COR-L47 (cell line): Measurements from ENCODE around the gene FAM161B.
"Not testable (repeated sequence)": the region's sequence is repeated elsewhere in the genome, so short reads cannot be mapped to it uniquely, and the experiment has no call there.

Experiments used
- DNase-seq: peaks from one replicate; lab custom pipeline; 2025; lab: John Stamatoyannopoulos, UW

Gene FAM161B, protein sequence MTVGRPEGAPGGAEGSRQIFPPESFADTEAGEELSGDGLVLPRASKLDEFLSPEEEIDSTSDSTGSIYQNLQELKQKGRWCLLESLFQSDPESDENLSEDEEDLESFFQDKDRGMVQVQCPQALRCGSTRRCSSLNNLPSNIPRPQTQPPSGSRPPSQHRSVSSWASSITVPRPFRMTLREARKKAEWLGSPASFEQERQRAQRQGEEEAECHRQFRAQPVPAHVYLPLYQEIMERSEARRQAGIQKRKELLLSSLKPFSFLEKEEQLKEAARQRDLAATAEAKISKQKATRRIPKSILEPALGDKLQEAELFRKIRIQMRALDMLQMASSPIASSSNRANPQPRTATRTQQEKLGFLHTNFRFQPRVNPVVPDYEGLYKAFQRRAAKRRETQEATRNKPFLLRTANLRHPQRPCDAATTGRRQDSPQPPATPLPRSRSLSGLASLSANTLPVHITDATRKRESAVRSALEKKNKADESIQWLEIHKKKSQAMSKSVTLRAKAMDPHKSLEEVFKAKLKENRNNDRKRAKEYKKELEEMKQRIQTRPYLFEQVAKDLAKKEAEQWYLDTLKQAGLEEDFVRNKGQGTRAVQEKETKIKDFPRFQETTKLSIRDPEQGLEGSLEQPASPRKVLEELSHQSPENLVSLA

DNA sequence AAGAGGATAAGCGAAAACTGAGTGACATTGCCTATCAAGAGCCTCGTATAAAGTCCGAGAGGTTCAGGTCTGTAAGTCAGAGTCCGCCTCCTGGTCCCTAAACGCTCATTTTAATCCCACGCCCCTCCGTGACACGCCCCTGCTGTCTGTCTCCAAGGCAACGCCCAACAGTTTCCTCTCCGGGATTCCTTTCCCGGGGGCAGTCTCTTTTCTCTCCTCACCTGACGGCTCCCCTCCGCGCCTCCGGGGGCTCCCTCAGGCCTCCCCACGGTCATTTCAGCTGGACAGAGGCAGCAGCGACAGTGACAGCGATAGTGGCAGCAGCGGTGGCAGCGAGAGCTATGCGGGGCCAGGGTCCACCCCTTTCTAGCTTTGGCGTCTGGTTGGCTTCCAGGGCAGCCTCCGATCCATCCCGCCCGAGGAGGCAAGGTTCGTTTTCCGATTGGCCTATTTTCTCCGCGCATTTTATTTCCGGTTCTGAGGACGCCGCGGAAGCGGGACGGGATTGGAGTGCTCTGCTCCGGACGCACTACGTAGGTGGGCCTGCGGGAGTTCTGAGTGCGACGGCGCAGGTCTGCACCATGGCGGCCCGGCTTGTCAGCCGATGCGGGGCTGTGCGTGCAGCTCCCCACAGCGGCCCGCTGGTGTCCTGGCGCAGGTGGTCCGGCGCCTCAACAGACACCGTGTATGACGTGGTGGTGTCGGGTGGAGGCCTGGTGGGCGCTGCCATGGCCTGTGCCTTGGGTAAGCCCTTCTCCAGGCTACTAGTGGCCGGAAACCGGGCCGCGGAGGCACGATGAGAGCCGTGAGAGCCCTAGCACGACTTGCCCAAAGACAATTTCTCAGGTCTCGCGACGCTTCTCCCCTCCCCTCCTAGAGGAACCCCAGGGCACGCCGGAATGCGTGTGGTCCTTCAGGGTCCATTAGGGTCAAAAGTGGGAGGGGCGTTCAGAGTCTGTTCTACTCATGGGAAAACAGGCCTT lies at the start of gene FAM161B, which contains the start of gene COQ6:
Gene FAM161B (minus strand): TSS at position 343 of the 983 bp plus-strand sequence. CDS start 68 bp downstream, at position 275.
Gene COQ6 (plus strand): TSS at position 551 of the 983 bp plus-strand sequence. CDS start 31 bp downstream, at position 582.
- peak; percentile 98 for DNase-seq

GRCh38 chr14:73998726-73999125 lies 48.8 kb upstream of the FAM161B start:
- DNase-seq: no peak

GRCh38 chr14:73997944-73998447 lies 48.1 kb upstream of the FAM161B start:
- DNase-seq: peak; percentile 18

GRCh38 chr14:73997108-73997943 lies 47.4 kb upstream of the FAM161B start:
- no peak for DNase-seq

DNA sequence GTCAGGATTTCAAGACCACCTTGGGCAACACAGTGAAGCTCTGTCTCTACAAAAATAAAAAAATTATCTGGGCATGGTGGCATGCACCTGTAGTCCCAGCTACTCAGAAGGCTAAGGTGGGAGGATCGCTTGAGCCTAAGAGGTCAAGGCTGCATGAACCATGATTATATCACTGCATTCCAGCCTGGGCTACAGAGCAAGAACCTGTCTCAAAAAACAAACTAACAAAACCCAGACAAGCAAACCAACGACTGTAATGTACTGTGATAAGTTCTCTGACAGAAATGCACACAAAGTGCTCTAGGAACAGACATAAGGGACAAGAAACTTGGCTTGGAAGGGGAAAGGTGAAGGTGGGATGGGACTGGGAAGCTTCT lies 46.8 kb upstream of the FAM161B start:
- no peak for DNase-seq

DNA sequence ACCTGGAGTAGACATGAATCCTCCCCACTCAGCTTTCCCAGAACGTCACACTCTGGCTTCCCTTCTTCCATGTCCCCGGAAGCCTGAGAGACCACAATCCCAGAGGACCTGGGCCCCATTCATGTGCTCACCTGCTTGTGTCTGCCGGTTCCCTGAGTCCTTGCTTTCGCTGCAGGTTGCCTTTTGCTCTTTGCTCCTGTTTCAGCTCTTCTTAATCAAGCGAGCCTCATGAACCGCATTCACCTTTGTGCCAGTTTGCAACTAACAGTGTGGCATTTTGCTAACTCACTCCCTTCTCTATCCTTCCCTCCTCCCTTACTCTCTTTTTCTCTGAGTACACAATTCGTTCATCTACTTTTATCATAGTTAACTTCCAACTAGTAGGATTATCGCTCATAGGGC lies 46.1 kb upstream of the FAM161B start:
- no peak for DNase-seq

DNA sequence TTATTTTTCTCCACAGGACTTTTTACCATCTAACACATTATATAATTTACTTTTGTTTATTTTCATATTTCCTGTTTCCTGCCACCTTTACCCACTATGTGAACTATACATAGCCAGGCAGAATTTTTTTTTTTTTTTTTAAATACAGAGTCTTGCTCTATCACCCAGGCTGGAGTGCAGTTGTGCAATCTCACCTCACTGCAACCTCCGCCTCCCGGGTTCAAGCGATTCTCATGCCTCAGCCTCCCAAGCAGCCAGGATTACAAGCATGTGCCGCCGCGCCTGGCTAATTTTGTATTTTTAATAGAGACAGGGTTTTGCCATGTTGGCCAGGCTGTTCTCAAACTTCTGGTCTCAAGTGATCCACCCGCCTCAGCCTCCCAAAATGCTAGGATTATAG lies 45.0 kb upstream of the FAM161B start:
- not testable (repeated sequence) for DNase-seq

DNA sequence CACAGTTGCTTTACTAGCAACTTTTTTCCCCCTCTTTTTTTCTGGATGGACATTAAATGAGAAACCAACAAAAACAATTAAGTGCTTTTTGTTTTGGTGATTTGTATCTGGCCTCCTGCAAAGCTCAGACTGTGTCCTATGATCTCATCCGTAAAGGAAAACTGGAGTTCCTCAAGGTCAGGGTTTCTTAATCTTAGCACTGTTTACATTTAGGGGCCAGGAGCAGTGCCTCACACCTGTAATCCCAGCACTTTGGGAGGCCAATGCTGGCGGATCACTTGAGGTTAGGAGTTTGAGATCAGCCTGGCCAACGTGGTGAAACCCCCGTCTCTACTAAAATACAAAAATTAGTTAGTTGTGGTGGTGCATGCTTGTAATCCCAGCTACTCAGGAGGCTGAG lies 41.2 kb upstream of the FAM161B start:
- DNase-seq: no peak

DNA sequence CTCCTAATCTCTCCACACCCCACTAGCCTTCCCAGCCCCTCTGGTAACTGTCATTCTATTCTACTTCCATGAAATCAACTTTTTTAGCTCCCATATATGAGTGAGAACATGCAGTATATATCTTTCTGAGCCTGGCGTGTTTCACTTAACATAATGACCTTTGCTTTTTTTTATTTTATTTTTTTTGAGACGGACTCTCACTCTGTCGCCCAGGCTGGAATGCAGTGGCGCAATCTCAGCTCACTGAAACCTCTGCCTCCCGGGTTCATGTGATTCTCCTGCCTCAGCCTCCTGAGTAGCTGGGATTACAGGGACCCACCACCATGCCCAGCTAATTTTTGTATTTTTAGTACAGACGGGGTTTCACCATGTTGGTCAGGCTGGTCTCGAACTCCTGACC lies 38.8 kb upstream of the FAM161B start:
- DNase-seq: not testable (repeated sequence)

GRCh38 chr14:73988065-73988464 lies 38.2 kb upstream of the FAM161B start:
- no peak for DNase-seq

DNA sequence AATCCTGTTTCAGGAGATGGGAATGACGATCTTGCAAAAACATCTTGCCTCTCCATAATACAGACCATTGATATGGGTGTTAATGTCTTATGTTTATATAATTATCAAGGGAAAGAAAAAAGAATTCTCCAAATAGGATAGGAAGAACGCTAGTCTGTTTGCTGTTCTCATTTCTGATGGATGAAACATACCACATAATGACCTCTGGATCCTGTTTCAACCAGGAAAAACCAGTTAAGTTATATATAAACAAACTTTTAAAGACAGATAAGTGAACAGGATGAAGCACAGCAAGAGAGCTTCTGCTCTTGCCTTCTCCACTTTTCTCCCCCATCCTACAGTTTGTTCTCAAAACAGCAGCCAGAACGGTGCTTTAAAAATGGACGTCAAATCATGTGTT lies 28.0 kb upstream of the FAM161B start:
- no peak for DNase-seq

DNA sequence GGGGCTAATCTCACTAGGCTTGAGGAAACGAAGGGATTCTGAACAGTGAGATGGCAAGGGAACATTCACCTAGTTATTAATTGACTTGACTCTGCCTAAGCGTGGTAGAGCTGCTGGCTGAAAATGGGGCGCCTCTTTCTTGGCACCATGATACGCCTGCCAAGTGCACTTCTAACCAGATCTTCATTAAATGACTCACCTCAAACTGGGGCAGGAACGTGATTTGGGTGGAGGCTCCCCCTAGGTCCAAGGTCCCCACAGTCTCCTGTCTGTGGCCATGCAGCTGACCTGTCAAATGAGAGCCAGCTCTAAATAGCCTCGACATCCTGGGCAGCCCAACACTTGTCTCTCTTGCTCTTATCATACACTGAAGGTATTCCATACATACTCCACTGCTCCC lies 26.2 kb upstream of the FAM161B start:
- no peak for DNase-seq

GRCh38 chr14:73973497-73973896 lies 23.6 kb upstream of the FAM161B start:
- no peak for DNase-seq

DNA sequence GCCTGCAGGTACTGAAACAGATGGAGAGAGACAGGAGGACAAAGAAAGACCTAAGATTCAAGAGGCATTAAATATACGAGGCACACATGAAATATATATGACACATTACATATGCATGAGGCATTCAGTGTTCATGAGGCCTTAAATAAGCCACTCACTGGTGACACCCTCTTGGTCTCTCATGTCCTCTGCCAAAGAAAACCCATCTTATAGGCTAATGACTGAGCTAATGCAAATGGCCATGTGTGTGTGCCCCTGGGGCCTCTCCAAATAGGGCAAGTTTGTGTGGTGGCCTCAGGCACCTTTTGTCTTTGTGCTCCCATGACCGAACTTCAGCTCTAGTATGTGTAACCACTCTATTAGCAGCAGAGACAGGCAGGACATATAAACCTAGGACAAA lies 19.0 kb upstream of the FAM161B start:
- DNase-seq: no peak

GRCh38 chr14:73965216-73965615 lies 15.3 kb upstream of the FAM161B start:
- DNase-seq: no peak

DNA sequence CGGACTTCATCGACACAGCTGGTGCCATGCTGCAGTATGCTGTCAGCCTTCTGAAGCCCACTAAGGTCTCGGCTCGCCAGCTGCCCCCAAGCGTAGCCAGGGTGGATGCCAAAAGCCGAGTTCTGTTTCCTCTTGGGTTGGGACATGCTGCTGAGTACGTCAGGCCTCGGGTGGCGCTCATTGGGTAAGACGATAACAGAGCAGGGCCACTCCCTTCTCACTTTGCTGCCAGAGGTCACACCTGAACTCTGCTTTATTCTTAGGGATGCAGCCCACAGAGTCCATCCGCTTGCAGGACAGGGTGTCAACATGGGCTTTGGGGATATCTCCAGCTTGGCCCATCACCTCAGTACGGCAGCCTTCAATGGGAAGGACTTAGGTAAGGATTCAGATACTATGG lies 11.3 kb upstream of the FAM161B start:
- DNase-seq: no peak

- no peak for DNase-seq
Observed at GRCh38 chr14:73958591-73958990, 8.7 kb upstream of the FAM161B start.

GRCh38 chr14:73955674-73956073 lies 5.8 kb upstream of the FAM161B start:
- no peak for DNase-seq

GRCh38 chr14:73953731-73954130 lies 3.8 kb upstream of the FAM161B start:
- no peak for DNase-seq

GRCh38 chr14:73945159-73945670 lies 4.7 kb downstream of the FAM161B start:
- no peak for DNase-seq
